BJ (cell line): ENCODE results near the gene CHST11. TPM values are rescaled to one million over a fixed set of nuclear protein-coding genes. Genes with fewer than 3 reads are reported as not detected.

Experiments
- CTCF ChIA-PET: fragments of 350-600 bp; formaldehyde crosslinking; extraction: SDS; loops from one replicate; lab custom pipeline; 2021; ENCODE audit warnings: antibody characterized with exemption, inconsistent platforms; lab: Yijun Ruan, JAX
- POLR2A ChIA-PET: fragments of 300-600 bp; sonication (Branson Sonifier 250); formaldehyde crosslinking; extraction: SDS; loops from one replicate; lab custom pipeline; 2021; ENCODE audit warnings: antibody characterized with exemption; lab: Charles Lee
- DNase-seq: peaks from one replicate; pipeline ENCODE4 v3.0.0-alpha.2; 2011; ENCODE audit warnings: low read depth
- H3K27me3 ChIP-seq: 2 replicates; pipeline ENCODE4 v1.6.0; 2011; ENCODE audit warnings: low read length; ENCODE audit not compliant: control insufficient read depth, insufficient read depth
- H3K36me3 ChIP-seq: 2 replicates; pipeline ENCODE4 v1.5.1; 2011; ENCODE audit warnings: low read length; ENCODE audit not compliant: control insufficient read depth, insufficient read depth
- H3K4me3 ChIP-seq: 2 replicates; pipeline ENCODE4 v1.5.1; 2011; ENCODE audit warnings: low read depth, mild to moderate bottlenecking, control low read depth, low read length
- CTCF ChIP-seq: IDR thresholded peaks from 2 replicates; pipeline ENCODE4 v1.5.1; 2011; ENCODE audit warnings: low read depth, mild to moderate bottlenecking, control low read depth, inconsistent platforms, low read length, moderate library complexity; ENCODE audit not compliant: insufficient read depth
- polyA plus RNA-seq: library from polyadenylated mRNA; depleted of rRNA; stranded (reverse); fragments of >200 nt; gene quantifications from 2 replicates; pipeline ENCODE4 v1.2.3, GENCODE V29; 2011

CHST11 gene
- polyA plus RNA-seq, 1 experiment, result 7.3 TPM

- no peak for TF ChIP-seq CTCF
- ChIA-PET CTCF (interaction anchor here (1.5 kb wide), 1 partner anchor 104 kb away, joined by 4 read pairs; no protein-coding TSS in a partner anchor), POLR2A (no interaction called here)
- Histone ChIP-seq H3K4me3 (no peak overlapping the region), H3K27me3 (no peaks in the 10 kb centered on the region), H3K36me3 (no peaks in the 10 kb centered on the region)
- DNase-seq, result no peak
Measured at GRCh38 chr12:104486363-104486750, 29.6 kb downstream of the CHST11 start.

- CTCF ChIA-PET, result interaction anchor here (0.6 to 1.5 kb wide), 4 partner anchors 14 to 191 kb away, joined by 3 to 7 read pairs (median 4); no protein-coding TSS in a partner anchor
- TF ChIP-seq CTCF, result no peak
- Histone ChIP-seq H3K27me3 (no peaks in the 10 kb centered on the region), H3K4me3 (no peak overlapping the region), H3K36me3 (no peaks in the 10 kb centered on the region)
- no peak for DNase-seq
- POLR2A ChIA-PET, result no interaction called here
Measured at GRCh38 chr12:104486943-104487819, 30.4 kb downstream of the CHST11 start.

- Histone ChIP-seq H3K4me3 (no peak overlapping the region), H3K36me3 (no peaks in the 10 kb centered on the region), H3K27me3 (no peaks in the 10 kb centered on the region)
- DNase-seq, result no peak
- ChIA-PET POLR2A (no interaction called here), CTCF (no interaction called here)
- TF ChIP-seq CTCF, result no peak
Measured at GRCh38 chr12:104488374-104488773, 31.6 kb downstream of the CHST11 start.

- DNase-seq, result no peak
- H3K36me3 ChIP-seq, result no peaks in the 10 kb centered on the region
- no peak overlapping the region for H3K4me3 ChIP-seq
- no peaks in the 10 kb centered on the region for H3K27me3 ChIP-seq
- ChIA-PET CTCF (interaction anchor here (0.8 kb wide), 1 partner anchor 13 kb away, joined by 3 read pairs; no protein-coding TSS in a partner anchor), POLR2A (no interaction called here)
- no peak for TF ChIP-seq CTCF
Measured at GRCh38 chr12:104490186-104490585, 33.4 kb downstream of the CHST11 start.

GRCh38 chr12:104490850-104491249, 34.1 kb downstream of the CHST11 start:
- no peaks in the 10 kb centered on the region for H3K27me3 ChIP-seq
- ChIA-PET POLR2A (no interaction called here), CTCF (no interaction called here)
- no peak for DNase-seq
- H3K36me3 ChIP-seq, result no peaks in the 10 kb centered on the region
- no peak overlapping the region for H3K4me3 ChIP-seq
- no peak for TF ChIP-seq CTCF
